Head of caudate nucleus (tissue), 42 donors: Measurements from ENCODE around the gene NXPE4.

ENCODE experiments used
- DNase-seq, 42 donors: peaks; one replicate each; pipeline versions ENCODE4 v3.0.0 to v3.0.0-alpha.2; 2020 to 2021; ENCODE audit warnings: mixed read lengths in 7 of 42
- intact Hi-C: fragments of 100-400 bp; cut with DNase I; formaldehyde crosslinking; loops from one replicate; pipeline ENCODE4 v1.15.0; 2022

NXPE4 gene

DNA sequence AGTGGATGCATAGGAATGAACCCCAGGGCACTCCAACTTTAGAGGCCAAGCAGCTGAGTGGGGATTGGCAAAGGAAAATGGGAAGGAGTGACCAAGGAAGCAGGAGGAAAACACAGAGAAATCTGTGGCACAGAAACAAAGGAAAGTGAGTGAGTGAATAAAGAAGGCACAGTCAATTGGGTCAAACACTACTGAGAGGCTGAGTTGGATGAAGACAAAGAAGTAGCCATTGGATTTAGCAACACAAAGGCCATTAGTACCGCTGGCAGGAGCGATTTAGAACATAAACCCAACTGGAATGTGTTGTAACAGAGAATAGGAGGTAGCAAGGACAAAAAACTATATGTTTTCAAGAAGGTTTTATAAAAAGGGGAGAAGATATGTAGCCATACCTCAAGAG lies 29.3 kb downstream of the NXPE4 start:
- intact Hi-C loops, result no loop called here
- no peak for DNase-seq

DNA sequence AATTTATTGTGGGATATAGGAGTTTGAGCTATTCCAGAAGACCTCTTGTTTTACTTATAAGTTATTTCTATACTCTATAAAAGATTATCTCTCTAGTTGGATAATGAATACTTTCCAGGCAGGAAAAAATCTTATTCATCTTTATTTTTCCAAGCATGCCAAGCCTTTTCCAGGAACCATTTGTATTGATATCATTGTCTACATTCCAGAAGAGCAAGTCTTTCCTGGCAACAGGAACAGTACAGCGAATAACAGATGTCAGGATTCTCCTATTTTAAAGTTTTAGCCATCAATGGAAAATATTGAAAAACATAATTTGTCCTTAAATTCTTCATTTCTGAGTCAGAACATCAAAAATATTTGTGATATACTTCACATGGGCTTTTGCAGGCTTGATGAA lies 30.8 kb downstream of the NXPE4 start:
- DNase-seq, result no peak
- intact Hi-C loops, result no loop called here

DNA sequence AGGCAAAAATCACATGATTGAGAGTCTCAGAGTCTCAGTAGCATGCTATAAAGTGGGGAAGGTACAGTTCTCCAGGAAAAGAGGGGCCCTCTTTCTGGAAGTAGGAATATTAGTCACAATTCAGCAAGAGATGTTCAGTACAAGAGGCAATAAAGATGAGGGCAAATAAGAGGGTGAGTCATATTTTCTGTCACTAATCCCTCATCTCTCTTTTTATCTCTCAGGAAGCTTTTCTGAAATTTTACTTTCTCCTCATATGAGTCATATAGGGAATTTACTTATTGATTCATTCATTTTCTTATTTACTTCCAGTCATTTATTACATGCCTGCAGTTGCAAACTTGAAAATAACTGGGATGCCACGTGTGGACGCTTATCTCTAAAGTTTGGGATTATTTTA lies 32.5 kb downstream of the NXPE4 start:
- intact Hi-C loops, result no loop called here
- no peak for DNase-seq

GRCh38 chr11:114562166-114562916 lies 33.2 kb downstream of the NXPE4 start:
- no peak for DNase-seq
- intact Hi-C loops, result no loop called here

DNA sequence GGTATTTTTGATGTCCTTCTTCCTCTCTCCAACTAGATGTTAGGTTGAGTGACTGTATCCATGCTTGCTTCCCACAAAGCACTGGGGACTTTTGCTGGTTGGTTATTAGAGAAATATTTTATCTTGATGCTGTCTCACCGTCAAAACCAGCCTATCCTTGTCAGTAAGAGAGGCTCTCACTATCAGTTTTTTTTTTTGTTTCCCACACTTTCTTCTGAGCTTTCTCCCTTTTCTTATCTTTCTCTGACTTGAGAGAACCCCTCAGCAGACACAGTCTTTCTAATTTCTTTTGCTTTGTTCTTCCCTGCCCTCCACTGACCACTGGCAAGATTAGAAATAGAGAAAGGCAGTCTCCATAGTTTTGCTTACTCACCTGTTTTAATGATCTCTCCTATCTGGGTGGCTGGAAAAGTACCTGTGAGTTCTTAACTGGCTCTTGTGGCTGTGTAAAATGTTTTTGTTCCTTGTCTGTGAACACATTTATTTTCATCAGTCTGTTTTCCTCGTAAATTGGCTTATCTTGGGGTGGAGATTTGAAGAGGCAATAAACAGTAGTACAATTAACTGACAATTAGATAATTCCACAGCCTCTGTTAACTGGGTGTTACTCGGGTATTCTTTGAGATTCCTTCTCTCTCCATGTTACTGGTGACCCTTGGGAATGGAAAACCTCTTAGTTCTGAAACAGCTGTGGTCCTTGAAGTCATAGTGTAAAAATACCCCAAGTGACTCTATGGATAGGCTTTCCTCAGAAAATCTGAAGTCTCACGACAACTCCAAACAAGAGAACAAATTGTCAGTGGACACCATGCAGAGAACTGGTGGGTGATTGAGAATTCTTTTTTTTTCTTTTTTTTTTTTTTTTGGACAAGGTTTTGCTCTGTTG lies 35.9 kb downstream of the NXPE4 start, which contains the start of gene NXPE1:
TSS of gene NXPE1 (minus strand) at position 457 of the 886 bp plus-strand sequence. CDS start 8,680 bp downstream, outside the sequence.
- no peak for DNase-seq
- intact Hi-C loops, result no loop called here

DNA sequence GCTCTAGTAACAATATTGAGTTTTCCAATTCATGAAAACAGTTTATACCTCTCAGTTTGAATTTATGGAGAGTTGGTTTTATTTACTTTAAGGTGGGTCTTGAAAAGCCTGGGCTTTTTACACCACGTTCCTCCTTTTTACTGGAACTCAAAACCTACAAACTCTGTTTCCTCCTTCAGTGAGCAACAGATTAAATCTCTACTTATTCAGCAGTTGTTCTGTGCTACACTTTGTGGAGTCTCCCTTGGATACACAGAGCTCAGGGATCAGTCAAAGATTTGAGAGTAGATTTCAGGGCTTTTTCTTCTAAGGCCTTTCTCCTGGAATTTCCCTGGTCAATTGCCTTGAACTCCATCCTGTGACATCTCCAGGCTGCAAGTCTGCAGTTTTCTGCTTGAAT lies 39.5 kb downstream of the NXPE4 start:
- intact Hi-C loops, result no loop called here
- no peak for DNase-seq

- no peak for DNase-seq
- intact Hi-C loops, result no loop called here
These were observed 41.9 kb downstream of the NXPE4 start for GRCh38 chr11:114553642-114554041.

DNA sequence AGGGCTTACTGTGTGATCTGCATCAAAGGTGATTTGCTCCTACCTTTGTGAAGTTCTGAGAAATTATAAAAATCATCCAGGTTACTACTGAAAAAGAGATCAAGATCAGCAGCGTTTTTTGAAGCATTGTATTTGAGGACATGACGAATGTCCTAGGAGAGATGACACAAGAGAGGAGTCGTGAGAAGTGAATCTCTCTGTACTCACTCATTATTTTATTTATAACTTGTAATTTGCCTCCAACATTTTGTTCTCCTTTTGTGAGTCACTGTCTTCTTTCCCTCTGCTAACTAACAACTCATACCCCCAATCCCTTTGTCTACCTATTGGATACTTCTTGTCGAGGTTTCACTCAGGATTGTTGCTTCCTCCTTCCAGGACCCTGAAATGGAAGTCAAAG lies 44.5 kb downstream of the NXPE4 start:
- DNase-seq, result no peak
- intact Hi-C loops, result no loop called here

GRCh38 chr11:114525682-114526081 lies 69.9 kb downstream of the NXPE4 start:
- no peak for DNase-seq
- intact Hi-C loops, result no loop called here

DNA sequence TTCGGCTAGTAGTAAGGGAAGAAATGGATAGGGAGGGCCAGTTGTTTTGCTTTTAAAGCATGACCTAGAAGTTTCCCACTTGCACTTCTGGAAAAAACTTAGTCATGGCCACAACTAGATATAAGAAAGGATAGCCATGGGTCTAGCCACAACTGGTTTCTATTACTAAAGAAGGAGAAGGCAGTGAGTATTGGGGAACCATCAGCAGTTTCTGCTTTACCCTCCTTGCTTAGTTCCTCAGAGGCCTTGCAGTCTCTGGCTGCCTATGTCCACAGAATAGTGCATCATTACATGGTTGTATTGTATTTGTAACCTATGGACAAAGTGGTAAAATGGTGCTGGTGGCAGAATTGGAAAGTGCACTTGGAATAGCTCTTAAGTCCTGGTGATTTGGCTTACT lies 71.5 kb downstream of the NXPE4 start:
- intact Hi-C loops, result no loop called here
- no peak for DNase-seq

- intact Hi-C loops, result no loop called here
- no peak for DNase-seq
These were observed 72.8 kb downstream of the NXPE4 start for GRCh38 chr11:114522818-114523217.
